A673 (cell line): ENCODE measurements around the gene ATP11C. TPM values are rescaled to one million over a fixed set of nuclear protein-coding genes. Genes with fewer than 3 reads are reported as not detected.

Experiments
- Bru-seq: library from RNA; stranded (reverse); fragments of 400-500 nt; gene quantifications from one replicate; lab custom pipeline; 2021; lab: Mats Ljungman, UMichigan
- BruChase-seq, 2 experiments: library from RNA; stranded (reverse); fragments of 400-500 nt; gene quantifications; one replicate each; lab custom pipeline; 2021; lab: Mats Ljungman, UMichigan
- BruUV-seq: library from RNA; stranded (reverse); fragments of 400-500 nt; replicated peaks from 2 replicates; lab custom pipeline; 2021; lab: Mats Ljungman, UMichigan
- CTCF ChIA-PET: fragments of 300-600 bp; sonication (Branson Sonifier 250); formaldehyde crosslinking; loops from one replicate; lab custom pipeline; 2022; ENCODE audit warnings: antibody characterized with exemption; lab: Charles Lee
- POLR2A ChIA-PET: fragments of 300-600 bp; sonication (Branson Sonifier 250); formaldehyde crosslinking; loops from one replicate; lab custom pipeline; 2022; ENCODE audit warnings: antibody characterized with exemption; ENCODE audit not compliant: low non-redundant PET; lab: Charles Lee
- DNase-seq: peaks from one replicate; pipeline ENCODE4 v3.0.0-alpha.2; 2015; ENCODE audit warnings: low spot score
- H3K27ac ChIP-seq: fragments of 200-600 bp; sonication (generic); 2 replicates; pipeline ENCODE4 v1.5.1; 2016; ENCODE audit warnings: mixed run types, low read depth, mild to moderate bottlenecking, mixed read lengths, antibody characterized with exemption, low read length; ENCODE audit not compliant: poor library complexity, severe bottlenecking
- H3K27me3 ChIP-seq: fragments of 200-600 bp; sonication (generic); replicated peaks from 2 replicates; pipeline ENCODE4 v1.6.1; 2017; ENCODE audit warnings: mixed run types, low read depth, mild to moderate bottlenecking, mixed read lengths, antibody characterized with exemption, low read length; ENCODE audit not compliant: insufficient read depth, poor library complexity
- H3K36me3 ChIP-seq: fragments of 200-600 bp; sonication (generic); 2 replicates; pipeline ENCODE4 v1.6.1; 2016; ENCODE audit warnings: mixed run types, mild to moderate bottlenecking, mixed read lengths, antibody characterized with exemption, low read length; ENCODE audit not compliant: insufficient read depth, poor library complexity, severe bottlenecking
- H3K4me1 ChIP-seq: fragments of 200-600 bp; sonication (generic); 2 replicates; pipeline ENCODE4 v1.6.1; 2017; ENCODE audit warnings: mixed run types, mild to moderate bottlenecking, mixed read lengths, antibody characterized with exemption, low read length; ENCODE audit not compliant: insufficient read depth, poor library complexity, severe bottlenecking
- H3K4me3 ChIP-seq: fragments of 200-600 bp; sonication (generic); 2 replicates; pipeline ENCODE4 v1.5.1; 2016; ENCODE audit warnings: low read depth, mixed run types, mild to moderate bottlenecking, mixed read lengths, low read length; ENCODE audit not compliant: poor library complexity, severe bottlenecking
- H3K9me3 ChIP-seq: fragments of 200-600 bp; sonication (generic); 2 replicates; pipeline ENCODE4 v1.6.1; 2016; ENCODE audit warnings: mixed run types, low read depth, mild to moderate bottlenecking, mixed read lengths, antibody characterized with exemption, low read length; ENCODE audit not compliant: poor library complexity, severe bottlenecking
- EZH2 ChIP-seq: fragments of 200-600 bp; sonication (generic); IDR thresholded peaks from 2 replicates; pipeline ENCODE4 v1.6.1; 2017; ENCODE audit warnings: borderline replicate concordance, low read depth, mild to moderate bottlenecking, mixed read lengths, antibody characterized with exemption, low read length; ENCODE audit not compliant: poor library complexity, severe bottlenecking
- intact Hi-C: fragments of 100-400 bp; cut with micrococcal nuclease; formaldehyde crosslinking; loops from one replicate; pipeline ENCODE4 v1.10.0; 2022; ENCODE audit not compliant: unreplicated experiment
- long read RNA-seq: library from polyadenylated mRNA; stranded (forward); transcript quantifications from one replicate; pipeline ENCODE4 v2.0.0, GENCODE V29; 2022
- total RNA-seq: library from RNA; stranded (reverse); gene quantifications from 2 replicates; pipeline ENCODE4 v1.2.3, GENCODE V29; 2021
- TF ChIP-seq, protein P1 (sequence below): fragments of 300-800, 200-600 bp; sonication (generic); conservative IDR thresholded peaks from 2 replicates; pipeline ENCODE4 v1.5.1; 2017; ENCODE audit warnings: low read depth, mild to moderate bottlenecking, antibody characterized with exemption, low read length, moderate library complexity, mixed read lengths

Gene ATP11C
- total RNA-seq (88.5 and 93.1 TPM in 2 replicates), Bru-seq, nascent RNA (percentile 94 among the genes with signal in this experiment), BruChase-seq, experiment 1, labeled RNA remaining after a 2-hour chase (percentile 90 among the genes with signal in this experiment), BruChase-seq, experiment 2, labeled RNA remaining after a 6-hour chase (percentile 90 among the genes with signal in this experiment)
- long read RNA-seq, full-length matches to known transcripts: 4 of 42 reads
- long read RNA-seq, partial matches to known transcripts: 10 of 42 reads
- long read RNA-seq, other reads (novel, unspliced or antisense): 28 of 42 reads

DNA sequence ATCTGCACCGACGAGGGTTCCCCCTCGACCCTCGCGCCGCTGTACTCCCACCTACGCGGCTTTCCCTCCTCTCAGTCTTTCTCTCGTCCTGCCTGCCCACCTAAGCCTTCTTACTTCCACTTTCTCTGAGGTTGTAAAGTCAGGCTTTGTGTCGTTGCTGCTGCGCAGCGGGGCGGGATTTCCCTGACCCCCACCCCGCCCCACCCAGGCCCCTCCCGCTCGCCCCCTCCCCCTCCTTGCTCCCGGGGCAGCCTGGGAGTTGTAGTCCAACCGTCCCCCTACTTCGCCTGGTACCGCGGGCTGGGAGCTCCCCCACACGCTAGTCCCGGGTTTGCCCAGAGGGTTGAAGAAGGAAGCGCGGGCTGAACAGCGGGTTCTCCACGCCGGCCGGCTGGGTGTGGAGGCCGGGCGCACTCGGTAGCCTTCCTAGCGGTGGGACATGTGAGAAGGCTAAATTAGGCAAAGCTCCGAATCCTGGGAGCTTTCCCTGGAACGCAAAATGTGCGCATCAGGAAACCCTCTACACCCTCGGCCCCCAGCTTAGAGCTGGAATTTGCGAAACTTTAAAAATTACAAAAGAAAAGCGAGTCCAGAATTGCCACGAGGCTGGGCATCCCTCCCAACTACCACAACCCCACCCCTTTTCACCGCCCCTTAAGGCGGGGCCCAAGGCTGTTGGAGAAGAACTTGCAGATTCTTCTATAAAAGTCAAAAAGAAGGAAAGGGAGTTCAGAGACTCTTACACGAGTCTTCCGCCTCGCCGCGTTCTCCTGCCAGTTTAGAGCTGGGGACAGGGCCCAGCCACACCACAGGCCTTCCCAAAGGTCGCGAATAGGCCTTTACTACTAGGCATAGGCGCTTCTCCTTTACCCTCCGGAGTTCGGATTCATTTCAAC lies at the start of gene ATP11C:
Gene ATP11C (minus strand): TSS at position 153 of the 896 bp plus-strand sequence. CDS start 1,011 bp downstream, outside the sequence.
- peak within 1 kb of the TSS; percentile 91 for H3K27ac ChIP-seq
- BruUV-seq: no TSS peak
- no peaks in the 10 kb centered on the region for H3K9me3 ChIP-seq
- H3K27me3 ChIP-seq: no peaks in the 10 kb centered on the region
- POLR2A ChIA-PET: interaction anchor here (0.6 to 0.7 kb wide), 5 partner anchors 10 to 1845 kb away, joined by 3 to 10 read pairs (median 5); no protein-coding TSS in a partner anchor
- peak within 1 kb of the TSS; percentile 79 for H3K4me3 ChIP-seq
- no peaks in the 10 kb centered on the region for H3K36me3 ChIP-seq
- CTCF ChIA-PET: interaction anchor here (0.7 kb wide), 3 partner anchors 18 to 174 kb away, joined by 3 to 5 read pairs (median 4); no protein-coding TSS in a partner anchor
- intact Hi-C loops: loop anchor here (5.0 kb wide), 1 partner anchor 101 kb away; no protein-coding TSS in a partner anchor
- TF ChIP-seq EZH2: no peak
- TF ChIP-seq, protein P1, sequence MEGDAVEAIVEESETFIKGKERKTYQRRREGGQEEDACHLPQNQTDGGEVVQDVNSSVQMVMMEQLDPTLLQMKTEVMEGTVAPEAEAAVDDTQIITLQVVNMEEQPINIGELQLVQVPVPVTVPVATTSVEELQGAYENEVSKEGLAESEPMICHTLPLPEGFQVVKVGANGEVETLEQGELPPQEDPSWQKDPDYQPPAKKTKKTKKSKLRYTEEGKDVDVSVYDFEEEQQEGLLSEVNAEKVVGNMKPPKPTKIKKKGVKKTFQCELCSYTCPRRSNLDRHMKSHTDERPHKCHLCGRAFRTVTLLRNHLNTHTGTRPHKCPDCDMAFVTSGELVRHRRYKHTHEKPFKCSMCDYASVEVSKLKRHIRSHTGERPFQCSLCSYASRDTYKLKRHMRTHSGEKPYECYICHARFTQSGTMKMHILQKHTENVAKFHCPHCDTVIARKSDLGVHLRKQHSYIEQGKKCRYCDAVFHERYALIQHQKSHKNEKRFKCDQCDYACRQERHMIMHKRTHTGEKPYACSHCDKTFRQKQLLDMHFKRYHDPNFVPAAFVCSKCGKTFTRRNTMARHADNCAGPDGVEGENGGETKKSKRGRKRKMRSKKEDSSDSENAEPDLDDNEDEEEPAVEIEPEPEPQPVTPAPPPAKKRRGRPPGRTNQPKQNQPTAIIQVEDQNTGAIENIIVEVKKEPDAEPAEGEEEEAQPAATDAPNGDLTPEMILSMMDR: no peak
- peaks cover 9% of the 10 kb centered on the region for H3K4me1 ChIP-seq
- DNase-seq: peak; percentile 92

DNA sequence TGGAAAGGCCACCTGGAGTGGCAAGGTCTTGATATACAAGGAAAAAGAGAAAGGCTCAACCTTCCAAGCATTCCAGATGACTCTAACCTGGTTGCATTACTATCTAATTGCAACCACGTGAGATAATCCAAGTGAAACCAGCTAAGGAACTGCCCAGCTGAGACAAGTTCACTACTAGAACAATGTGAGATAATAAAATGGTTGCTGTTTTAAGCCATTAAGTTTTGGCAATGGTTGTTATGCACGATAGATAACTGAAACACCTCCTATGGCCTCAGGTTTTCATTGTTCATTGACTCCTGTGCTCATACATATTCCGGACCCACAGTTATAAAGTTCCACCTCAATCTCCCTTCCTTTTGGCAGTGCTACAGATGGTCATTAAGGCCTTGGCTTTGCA lies 41.6 kb upstream of the ATP11C start:
- intact Hi-C loops: loop anchor here (5.0 kb wide), 2 partner anchors 422 to 897 kb away; no protein-coding TSS in a partner anchor
- H3K4me1 ChIP-seq: peaks cover 28% of the 10 kb centered on the region
- no peak overlapping the region for H3K4me3 ChIP-seq
- BruUV-seq: no TSS peak
- H3K27me3 ChIP-seq: no peaks in the 10 kb centered on the region
- no peak for TF ChIP-seq EZH2
- TF ChIP-seq, protein P1: no peak
- H3K36me3 ChIP-seq: no peaks in the 10 kb centered on the region
- DNase-seq: no peak
- CTCF ChIA-PET: no interaction called here
- H3K9me3 ChIP-seq: peaks cover 14% of the 10 kb centered on the region
- POLR2A ChIA-PET: no interaction called here
- no peak overlapping the region for H3K27ac ChIP-seq
